GM12878 (cell line): ENCODE data around the gene POLRMT. TPM values are rescaled to one million over a fixed set of nuclear protein-coding genes. Genes with fewer than 3 reads are reported as not detected.

Experiments used
- ATAC-seq: fragments of 200-7000 bp; cut with Tn5 transposase; 3 replicates; pipeline ENCODE4 v1.9.1; 2020; ENCODE audit warnings: mild to moderate bottlenecking, moderate library complexity
- BruUV-seq: library from RNA; stranded (reverse); fragments of 400-500 nt; replicated peaks from 2 replicates; lab custom pipeline; 2021; lab: Mats Ljungman, UMichigan
- CTCF ChIA-PET: fragments of 300-600 bp; sonication (Branson Sonifier 250); formaldehyde crosslinking; extraction: SDS; loops from one replicate; lab custom pipeline; 2021; ENCODE audit warnings: inconsistent platforms; lab: Yijun Ruan, JAX
- POLR2A ChIA-PET: fragments of 350-600 bp; formaldehyde crosslinking; extraction: SDS; loops from one replicate; lab custom pipeline; 2021; ENCODE audit warnings: inconsistent platforms; lab: Charles Lee
- RAD21 ChIA-PET: fragments of 300-600 bp; sonication (Branson Sonifier 250); formaldehyde crosslinking; loops from one replicate; lab custom pipeline; 2023; ENCODE audit warnings: antibody characterized with exemption; ENCODE audit not compliant: unreplicated experiment; lab: Charles Lee
- SMC1A ChIA-PET: fragments of 300-600 bp; sonication (Branson Sonifier 250); formaldehyde crosslinking; loops from one replicate; lab custom pipeline; 2023; ENCODE audit not compliant: unreplicated experiment, uncharacterized antibody; lab: Charles Lee
- DNase-seq: peaks from one replicate; pipeline ENCODE4 v3.0.0-alpha.2; 2011; ENCODE audit warnings: low read depth, low spot score
- FAIRE-seq: peaks from 3 replicates; lab custom pipeline; 2011; peaks lifted over from hg19 to GRCh38; lab: Jason Lieb, UNC
- H2AFZ ChIP-seq: 2 replicates; pipeline ENCODE4 v1.6.0; 2011; ENCODE audit warnings: low read depth, low read length, control low read depth; ENCODE audit not compliant: control insufficient read depth
- H3K27ac ChIP-seq: 2 replicates; pipeline ENCODE4 v1.5.1; 2011; ENCODE audit warnings: control low read depth; ENCODE audit not compliant: control insufficient read depth, insufficient read depth
- H3K27me3 ChIP-seq, 2 experiments: replicated peaks in 1 of 2; 2 replicates each; pipeline versions ENCODE4 v1.6.0 to v1.6.1; 2011; ENCODE audit warnings: low read length in 1 of 2; ENCODE audit not compliant: control insufficient read depth in 2 of 2, insufficient read depth in 2 of 2
- H3K36me3 ChIP-seq, 2 experiments: 2 replicates each; pipeline ENCODE4 v1.5.1; 2011; ENCODE audit warnings: low read length in 1 of 2; ENCODE audit not compliant: control insufficient read depth in 2 of 2, insufficient read depth in 2 of 2
- H3K4me1 ChIP-seq: 2 replicates; pipeline ENCODE4 v1.6.1; 2011; ENCODE audit warnings: mild to moderate bottlenecking, low read length, moderate library complexity, mixed read lengths; ENCODE audit not compliant: control insufficient read depth, insufficient read depth
- H3K4me2 ChIP-seq: 2 replicates; pipeline ENCODE4 v1.6.0; 2011; ENCODE audit warnings: control low read depth; ENCODE audit not compliant: control insufficient read depth, insufficient read depth
- H3K4me3 ChIP-seq: fragments of 200-600 bp; sonication (generic); 2 replicates; pipeline ENCODE4 v1.5.1; 2016
- H3K79me2 ChIP-seq: 2 replicates; pipeline ENCODE4 v1.6.0; 2011; ENCODE audit warnings: low read length; ENCODE audit not compliant: control insufficient read depth, insufficient read depth
- H3K9ac ChIP-seq: 2 replicates; pipeline ENCODE4 v1.8.0; 2011; ENCODE audit warnings: low read length, control low read depth, mixed read lengths; ENCODE audit not compliant: control insufficient read depth, insufficient read depth
- H3K9me3 ChIP-seq: replicated peaks from 3 replicates; pipeline ENCODE4 v1.5.1; 2011; ENCODE audit warnings: mild to moderate bottlenecking, low read length; ENCODE audit not compliant: control insufficient read depth, insufficient read depth
- H4K20me1 ChIP-seq: 2 replicates; pipeline ENCODE4 v1.6.0; 2011; ENCODE audit not compliant: control insufficient read depth, insufficient read depth
- ATF3 ChIP-seq: IDR thresholded peaks from 2 replicates; pipeline ENCODE4 v1.6.1; 2011; ENCODE audit warnings: low read depth, mild to moderate bottlenecking, low read length, moderate library complexity, borderline replicate concordance; ENCODE audit errors: extremely low read depth
- BCL3 ChIP-seq: IDR thresholded peaks from 2 replicates; pipeline ENCODE4 v1.6.1; 2011; ENCODE audit warnings: borderline replicate concordance, low read depth, mild to moderate bottlenecking, moderate library complexity, low read length; ENCODE audit not compliant: insufficient read depth, poor library complexity, severe bottlenecking
- CBFB ChIP-seq: IDR thresholded peaks from 2 replicates; pipeline ENCODE4 v1.6.1; 2016; ENCODE audit warnings: antibody characterized with exemption, low read depth
- CBX5 ChIP-seq: sonication (generic); IDR thresholded peaks from 2 replicates; pipeline ENCODE4 v1.6.1; 2016; ENCODE audit warnings: low read depth, moderate library complexity, mild to moderate bottlenecking, inconsistent platforms
- IKZF1 ChIP-seq: fragments of 450-650 bp; conservative IDR thresholded peaks from 2 replicates; pipeline ENCODE4 v1.6.1; 2017; ENCODE audit warnings: antibody characterized with exemption, mild to moderate bottlenecking
- NR2F1 ChIP-seq: fragments of 450-650 bp; conservative IDR thresholded peaks from 2 replicates; pipeline ENCODE4 v1.6.1; 2017; ENCODE audit warnings: mild to moderate bottlenecking
- POLR2AphosphoS2 ChIP-seq: IDR thresholded peaks from 2 replicates; pipeline ENCODE4 v1.6.1; 2011; ENCODE audit warnings: low read depth, mild to moderate bottlenecking, low read length, improper control_type of control experiment, moderate library complexity
- SREBF1 ChIP-seq: IDR thresholded peaks from 2 replicates; pipeline ENCODE4 v1.6.1; 2012; ENCODE audit warnings: mild to moderate bottlenecking, low read length
- WGBS: methylation state at CpG from one replicate; pipeline ENCODE4 v1.1.6; 2016; ENCODE audit warnings: low lambda C conversion rate; ENCODE audit not compliant: insufficient replicate concordance, insufficient coverage; ENCODE audit errors: missing lambda C conversion rate; 5-methylcytosine and 5-hydroxymethylcytosine counted together
- in situ Hi-C: fragments of 300-500 bp; cut with MboI; formaldehyde crosslinking; loops from 9 replicates; pipeline ENCODE4 v1.14.3; 2018; ENCODE audit warnings: mixed read lengths
- intact Hi-C: fragments of 100-400 bp; cut with micrococcal nuclease; formaldehyde crosslinking; loops from one replicate; pipeline ENCODE4 v1.14.2; 2022; ENCODE audit not compliant: unreplicated experiment
- polyA plus RNA-seq, 11 experiments: library from polyadenylated mRNA; depleted of rRNA in 4 of 11; unstranded in 6 of 11; stranded (reverse) in 5 of 11; fragments of >200 nt; fragmentation: Nextera tagmentation in 4 of 11; fragmentation: Illumina TruSeq in 1 of 11; extraction: Ambion mirVana in 4 of 11; extraction: Trizol in 1 of 11; gene quantifications; 1 replicate in 1 of 11; 2 replicates in 10 of 11; pipeline versions ENCODE4 v1.2.1 to v1.2.3, GENCODE V29; 2011 to 2016; ENCODE audit warnings: inconsistent platforms in 2 of 11, missing spikeins in 2 of 11, low read depth in 1 of 11
- total RNA-seq, 4 experiments: library from RNA; depleted of rRNA in 3 of 4; stranded (reverse); fragments of >200 nt in 3 of 4; fragmentation: Illumina TruSeq in 1 of 4; extraction: Trizol in 1 of 4; gene quantifications; 2 replicates each; pipeline versions ENCODE4 v1.2.1 to v1.2.3, GENCODE V29; 2013 to 2021
- TF ChIP-seq, protein P1 (sequence below): IDR thresholded peaks from 2 replicates; pipeline ENCODE4 v1.6.1; 2011; ENCODE audit warnings: mild to moderate bottlenecking, low read depth, low read length, moderate library complexity; ENCODE audit not compliant: insufficient replicate concordance
- TF ChIP-seq, protein P2 (sequence below): fragments of 450-650 bp; IDR thresholded peaks from 2 replicates; pipeline ENCODE4 v1.6.1; 2016; ENCODE audit warnings: mild to moderate bottlenecking

POLRMT gene
- total and polyA plus RNA-seq, 10 of the 15 experiments (the other 5 are each of a cell fraction or from before 2014, with no cell fraction given) = 9.9 to 57.6 (median 34.6) TPM

- TF ChIP-seq SREBF1 (no peak), POLR2AphosphoS2 (no peak), CBX5 (no peak), CBFB (no peak), BCL3 (no peak)
- TF ChIP-seq, protein P1, sequence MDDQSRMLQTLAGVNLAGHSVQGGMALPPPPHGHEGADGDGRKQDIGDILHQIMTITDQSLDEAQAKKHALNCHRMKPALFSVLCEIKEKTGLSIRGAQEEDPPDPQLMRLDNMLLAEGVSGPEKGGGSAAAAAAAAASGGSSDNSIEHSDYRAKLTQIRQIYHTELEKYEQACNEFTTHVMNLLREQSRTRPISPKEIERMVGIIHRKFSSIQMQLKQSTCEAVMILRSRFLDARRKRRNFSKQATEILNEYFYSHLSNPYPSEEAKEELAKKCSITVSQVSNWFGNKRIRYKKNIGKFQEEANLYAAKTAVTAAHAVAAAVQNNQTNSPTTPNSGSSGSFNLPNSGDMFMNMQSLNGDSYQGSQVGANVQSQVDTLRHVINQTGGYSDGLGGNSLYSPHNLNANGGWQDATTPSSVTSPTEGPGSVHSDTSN = no peak
Measured at GRCh38 chr19:677201-677600, 43.9 kb upstream of the POLRMT start (continued).

DNA sequence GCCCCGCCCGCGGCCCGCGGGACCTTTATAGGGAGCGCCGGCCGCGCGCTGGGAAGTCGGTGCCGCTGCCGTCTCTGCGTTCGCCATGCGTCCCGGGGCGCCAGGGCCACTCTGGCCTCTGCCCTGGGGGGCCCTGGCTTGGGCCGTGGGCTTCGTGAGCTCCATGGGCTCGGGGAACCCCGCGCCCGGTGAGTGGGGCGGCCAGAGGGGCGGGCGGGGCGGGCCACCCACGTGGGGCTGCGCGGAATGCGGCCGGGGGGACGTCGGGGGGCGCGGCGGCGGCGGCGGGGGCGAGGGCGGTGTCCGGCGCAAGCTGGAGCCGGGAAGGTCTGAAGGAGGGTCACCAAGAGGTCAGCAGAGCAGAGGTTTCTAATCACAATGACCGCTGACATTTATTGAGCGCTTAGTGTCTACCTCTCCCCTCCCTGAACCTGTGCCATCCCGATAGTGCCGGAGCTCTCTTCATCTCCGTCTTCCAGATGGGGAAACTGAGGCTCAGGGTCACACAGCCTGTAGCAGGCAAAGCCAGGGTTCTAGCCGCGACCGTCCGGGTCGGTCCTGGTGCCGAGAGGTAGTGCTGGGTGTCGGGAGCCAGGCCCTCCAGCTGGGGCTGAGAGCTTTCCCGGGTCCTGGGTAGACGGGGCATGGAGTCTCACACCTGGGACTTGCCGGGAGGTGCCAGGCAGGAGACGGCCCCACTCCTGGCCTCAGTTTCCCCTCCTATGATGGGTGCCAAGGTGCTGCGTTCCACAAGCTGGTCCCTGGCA lies 43.2 kb upstream of the POLRMT start, which contains the start of gene FSTL3:
TSS of gene FSTL3 (plus strand) at position 54 of the 767 bp plus-strand sequence. CDS start at position 86, 32 bp downstream.
- Histone ChIP-seq H3K27me3 (no peaks in the 10 kb centered on the region), H3K4me2 (peak within 1 kb of the TSS; percentile 60; the same call in 1 of the 2 replicates), H3K9ac (no peak within 1 kb of the TSS), H3K79me2 (no peaks in the 10 kb centered on the region), H3K27ac (no peak within 1 kb of the TSS), H4K20me1 (no peaks in the 10 kb centered on the region; the same call in 1 of the 2 replicates), H2AFZ (no peak within 1 kb of the TSS), H3K9me3 (no peaks in the 10 kb centered on the region), H3K4me3 (no peak within 1 kb of the TSS), H3K36me3 (no peaks in the 10 kb centered on the region), H3K4me1 (peaks cover 22% of the 10 kb centered on the region)
- FAIRE-seq = no peak
- SMC1A ChIA-PET = no interaction called here
- CTCF ChIA-PET = interaction anchor here (1.0 to 1.9 kb wide), 2 partner anchors 42 to 57 kb away, joined by 3 to 10 read pairs; no protein-coding TSS in a partner anchor
- in situ Hi-C loops = no loop called here
- no peak for DNase-seq
- ATAC-seq = no peak
- WGBS = 27% methylated on average over 34 of the region's 63 CpGs
- POLR2A ChIA-PET = interaction anchor here (0.9 kb wide), 1 partner anchor 56 kb away, joined by 3 read pairs; no protein-coding TSS in a partner anchor
- intact Hi-C loops = no loop called here
- RAD21 ChIA-PET = interaction anchor here (1.3 to 1.6 kb wide), 2 partner anchors 53 to 58 kb away, joined by 3 to 4 read pairs; no protein-coding TSS in a partner anchor
- BruUV-seq = TSS peak; percentile 63
- TF ChIP-seq ATF3 (no peak), NR2F1 (peak; percentile 49; the same call in 1 of the 2 replicates), IKZF1 (0 out of 2 replicates have a peak, but pooled peaks have one; percentile 19)
- TF ChIP-seq, protein P2, sequence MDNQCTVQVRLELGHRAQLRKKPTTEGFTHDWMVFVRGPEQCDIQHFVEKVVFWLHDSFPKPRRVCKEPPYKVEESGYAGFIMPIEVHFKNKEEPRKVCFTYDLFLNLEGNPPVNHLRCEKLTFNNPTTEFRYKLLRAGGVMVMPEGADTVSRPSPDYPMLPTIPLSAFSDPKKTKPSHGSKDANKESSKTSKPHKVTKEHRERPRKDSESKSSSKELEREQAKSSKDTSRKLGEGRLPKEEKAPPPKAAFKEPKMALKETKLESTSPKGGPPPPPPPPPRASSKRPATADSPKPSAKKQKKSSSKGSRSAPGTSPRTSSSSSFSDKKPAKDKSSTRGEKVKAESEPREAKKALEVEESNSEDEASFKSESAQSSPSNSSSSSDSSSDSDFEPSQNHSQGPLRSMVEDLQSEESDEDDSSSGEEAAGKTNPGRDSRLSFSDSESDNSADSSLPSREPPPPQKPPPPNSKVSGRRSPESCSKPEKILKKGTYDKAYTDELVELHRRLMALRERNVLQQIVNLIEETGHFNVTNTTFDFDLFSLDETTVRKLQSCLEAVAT = peak; percentile 59; the same call in 1 of the 2 replicates
